GM15510 (cell line): Measurements from ENCODE around the gene SLC30A2.

ENCODE experiments used
- POLR2A ChIP-seq: IDR thresholded peaks from 3 replicates; pipeline ENCODE4 v1.6.1; 2011; ENCODE audit warnings: borderline replicate concordance; ENCODE audit not compliant: insufficient read length; ENCODE audit errors: extremely low read depth

SLC30A2 gene

GRCh38 chr1:26075421-26076144 is 29.7 kb upstream of the SLC30A2 start:
- TF ChIP-seq POLR2A: no peak

- no peak for TF ChIP-seq POLR2A
These were observed 26.4 kb upstream of the SLC30A2 start for GRCh38 chr1:26072305-26072704.

- no peak for TF ChIP-seq POLR2A
These were observed 25.0 kb upstream of the SLC30A2 start for GRCh38 chr1:26070963-26071342.

GRCh38 chr1:26070296-26070962 is 24.5 kb upstream of the SLC30A2 start:
- TF ChIP-seq POLR2A: no peak

GRCh38 chr1:26069941-26070295 is 24.0 kb upstream of the SLC30A2 start:
- no peak for TF ChIP-seq POLR2A

GRCh38 chr1:26067432-26067911 is 21.6 kb upstream of the SLC30A2 start, which contains the start of gene TRIM63:
TSS of gene TRIM63 (minus strand) at chr1:26067630. CDS start at chr1:26067494, 136 bp downstream.
- no peak for TF ChIP-seq POLR2A

- no peak for TF ChIP-seq POLR2A
These were observed 20.9 kb upstream of the SLC30A2 start for GRCh38 chr1:26066857-26067256.

GRCh38 chr1:26066160-26066559 is 20.2 kb upstream of the SLC30A2 start:
- TF ChIP-seq POLR2A: no peak

GRCh38 chr1:26064553-26064952 is 18.6 kb upstream of the SLC30A2 start:
- no peak for TF ChIP-seq POLR2A

GRCh38 chr1:26060832-26061574 is 15.1 kb upstream of the SLC30A2 start:
- no peak for TF ChIP-seq POLR2A

GRCh38 chr1:26059906-26060305 is 14.0 kb upstream of the SLC30A2 start:
- TF ChIP-seq POLR2A: no peak

GRCh38 chr1:26058052-26058595 is 12.2 kb upstream of the SLC30A2 start:
- no peak for TF ChIP-seq POLR2A

- no peak for TF ChIP-seq POLR2A
These were observed 11.3 kb upstream of the SLC30A2 start for GRCh38 chr1:26057189-26057588.

GRCh38 chr1:26055041-26055440 is 9.1 kb upstream of the SLC30A2 start:
- TF ChIP-seq POLR2A: no peak
